ENCODE data around the gene ITGBL1. TPM values are rescaled to one million over a fixed set of nuclear protein-coding genes. Genes with fewer than 3 reads are reported as not detected.
A peak's percentile ranks its signal among the peaks of the same experiment; 100 is the strongest.

The ITGBL1 gene
- total RNA-seq, 4 donors from 2014 or later = 0.83 to 28.0 (median 3.0) TPM

DNA sequence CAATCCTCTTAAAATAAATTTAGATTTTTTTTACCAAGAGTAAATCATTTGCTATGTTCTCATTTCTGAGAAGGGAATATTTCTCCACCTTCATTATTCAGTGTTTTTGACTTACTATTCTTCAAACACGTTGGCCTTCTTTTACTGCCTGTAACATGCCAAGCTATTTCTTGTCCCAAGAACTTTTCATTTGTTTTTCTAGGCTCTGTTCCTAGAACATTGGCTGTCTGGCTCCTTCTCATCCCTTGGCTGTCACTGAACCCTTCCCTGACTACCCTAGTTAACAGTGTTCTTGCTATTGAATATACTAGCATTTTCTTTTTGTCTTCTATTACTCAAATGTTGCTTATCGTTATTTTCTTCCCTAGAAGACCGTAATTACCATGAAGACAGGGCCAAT, 248.1 kb downstream of the ITGBL1 start:
- Histone ChIP-seq H3K4me1 (no peaks in the 10 kb centered on the region), H3K36me3 (no peaks in the 10 kb centered on the region), H3K27me3 (no peaks in the 10 kb centered on the region), H3K27ac (peak overlapping the region in 1 of 4 donors; percentile 13), H3K9me3 (no peaks in the 10 kb centered on the region), H3K4me3 (no peak overlapping the region)
- 29 to 44% methylated on average over 3 of the region's 3 CpGs for WGBS, 2 donors
- intact Hi-C loops (cut with DNase I) = no loop called here
- DNase-seq = no peak
- TF ChIP-seq POLR2A (IDR thresholded peaks at IDR 0.05) (no peak), CTCF (IDR thresholded peaks at IDR 0.05) (no peak)

GRCh38 chr13:101703081-101703480, 250.6 kb downstream of the ITGBL1 start:
- Histone ChIP-seq H3K36me3 (no peaks in the 10 kb centered on the region), H3K4me1 (no peaks in the 10 kb centered on the region), H3K9me3 (no peaks in the 10 kb centered on the region), H3K27me3 (no peaks in the 10 kb centered on the region), H3K27ac (no peak overlapping the region), H3K4me3 (no peak overlapping the region)
- intact Hi-C loops (cut with DNase I) = no loop called here
- 90 to 100% methylated on average over 1 of the region's 1 CpG for WGBS, 2 donors
- DNase-seq = no peak
- no peak for TF ChIP-seq CTCF (IDR thresholded peaks at IDR 0.05)
- no peak for TF ChIP-seq POLR2A (IDR thresholded peaks at IDR 0.05)

DNA sequence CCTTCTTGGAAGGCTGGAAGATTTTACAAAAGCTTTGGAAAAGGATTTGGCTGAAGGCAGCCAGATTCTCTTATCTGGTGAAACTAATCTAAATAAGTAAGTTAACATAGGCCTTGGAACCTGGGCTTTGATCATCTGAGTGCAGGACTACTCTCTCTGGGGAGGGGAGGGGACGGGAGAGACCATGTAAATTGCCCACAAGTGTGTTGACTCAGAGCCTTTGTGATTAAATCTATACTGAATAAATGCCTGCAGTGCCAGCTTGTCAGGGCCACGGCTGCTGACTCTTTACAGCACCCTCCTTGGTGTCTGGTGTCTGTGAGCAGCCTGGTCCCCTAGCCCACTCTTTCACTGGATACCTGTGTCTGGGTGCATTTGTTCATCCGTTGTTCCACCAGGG, 251.4 kb downstream of the ITGBL1 start:
- Histone ChIP-seq H3K4me3 (no peak overlapping the region), H3K36me3 (no peaks in the 10 kb centered on the region), H3K27ac (no peak overlapping the region), H3K4me1 (no peaks in the 10 kb centered on the region), H3K27me3 (no peaks in the 10 kb centered on the region), H3K9me3 (no peaks in the 10 kb centered on the region)
- intact Hi-C loops (cut with DNase I) = no loop called here
- TF ChIP-seq CTCF (IDR thresholded peaks at IDR 0.05) (no peak), POLR2A (IDR thresholded peaks at IDR 0.05) (no peak)
- 77 to 85% methylated on average over 3 of the region's 3 CpGs for WGBS, 2 donors
- no peak for DNase-seq

DNA sequence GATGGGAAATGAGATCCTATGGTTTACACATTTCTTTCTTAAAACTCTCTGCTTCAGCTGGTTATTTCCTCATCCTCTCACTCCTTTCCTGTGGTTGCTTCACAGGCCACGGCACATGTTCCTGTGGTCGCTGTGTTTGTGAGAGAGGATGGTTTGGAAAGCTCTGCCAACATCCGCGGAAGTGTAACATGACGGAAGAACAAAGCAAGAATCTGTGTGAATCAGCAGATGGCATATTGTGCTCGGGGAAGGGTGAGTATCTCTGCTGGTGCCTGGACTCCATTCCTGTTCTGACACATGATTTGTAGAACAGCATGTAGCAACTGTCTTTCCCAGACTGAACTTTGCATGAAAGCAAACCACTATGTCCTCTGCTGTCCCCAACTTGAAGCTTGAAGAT, 254.2 kb downstream of the ITGBL1 start:
- TF ChIP-seq CTCF (IDR thresholded peaks at IDR 0.05) = no peak
- no peak for TF ChIP-seq POLR2A (IDR thresholded peaks at IDR 0.05)

GRCh38 chr13:101707659-101708058, 255.2 kb downstream of the ITGBL1 start:
- H3K27me3 ChIP-seq = no peaks in the 10 kb centered on the region

More for the DNA sequence above, 254.2 kb downstream of the ITGBL1 start:
- Histone ChIP-seq H3K27me3 (no peaks in the 10 kb centered on the region), H3K27ac (no peak overlapping the region), H3K4me3 (no peak overlapping the region), H3K36me3 (no peaks in the 10 kb centered on the region), H3K9me3 (no peaks in the 10 kb centered on the region), H3K4me1 (no peaks in the 10 kb centered on the region)
- WGBS, 2 donors = 26% methylated on average over 5 to 6 of the region's 6 CpGs
- intact Hi-C loops (cut with DNase I) = no loop called here
- DNase-seq = no peak

More at GRCh38 chr13:101707659-101708058, 255.2 kb downstream of the ITGBL1 start:
- H3K4me1 ChIP-seq = no peaks in the 10 kb centered on the region
- DNase-seq = no peak
- intact Hi-C loops (cut with DNase I) = no loop called here
- WGBS, 2 donors = 78 to 80% methylated on average over 2 of the region's 2 CpGs
- TF ChIP-seq CTCF (IDR thresholded peaks at IDR 0.05) = no peak
- no peak for TF ChIP-seq POLR2A (IDR thresholded peaks at IDR 0.05)
- H3K4me3 ChIP-seq = no peak overlapping the region
- no peaks in the 10 kb centered on the region for H3K36me3 ChIP-seq
- H3K27ac ChIP-seq = no peak overlapping the region
- no peaks in the 10 kb centered on the region for H3K9me3 ChIP-seq
